Spinal cord (tissue), 10 donors: ENCODE measurements around the gene ALAD. TPM values are rescaled to one million over a fixed set of nuclear protein-coding genes. Genes with fewer than 3 reads are reported as not detected.
"Not testable (repeated sequence)": the region's sequence is repeated elsewhere in the genome, so short reads cannot be mapped to it uniquely, and the experiment has no call there.

ENCODE experiments used
- DNase-seq, 6 donors: peaks; one replicate each; pipeline versions ENCODE4 v3.0.0 to v3.0.0-alpha.2; 2013 to 2015; ENCODE audit warnings: low spot score in 6 of 6, low read depth in 4 of 6
- H3K27ac ChIP-seq: one replicate; pipeline ENCODE4 v1.5.1; 2013; ENCODE audit warnings: low read depth, low read length, control low read depth
- H3K27me3 ChIP-seq: one replicate; pipeline ENCODE4 v1.6.1; 2013; ENCODE audit warnings: low read length; ENCODE audit not compliant: control insufficient read depth, insufficient read depth
- H3K36me3 ChIP-seq: one replicate; pipeline ENCODE4 v1.6.1; 2013; ENCODE audit warnings: low read length; ENCODE audit not compliant: control insufficient read depth, insufficient read depth
- H3K4me1 ChIP-seq: one replicate; pipeline ENCODE4 v1.6.1; 2013; ENCODE audit warnings: low read length; ENCODE audit not compliant: control insufficient read depth, insufficient read depth
- H3K4me3 ChIP-seq: one replicate; pipeline ENCODE4 v1.5.1; 2013; ENCODE audit warnings: low read depth, low read length, control low read depth
- H3K9me3 ChIP-seq: one replicate; pipeline ENCODE4 v1.6.1; 2013; ENCODE audit warnings: low read length; ENCODE audit not compliant: control insufficient read depth, insufficient read depth
- WGBS: methylation state at CpG from one replicate; pipeline ENCODE4 v1.1.5; 2013; ENCODE audit warnings: missing lambda C conversion rate; ENCODE audit not compliant: insufficient coverage; 5-methylcytosine and 5-hydroxymethylcytosine counted together
- polyA plus RNA-seq, 2 donors: library from polyadenylated mRNA; unstranded; fragments of 120-200 nt; gene quantifications; one replicate each; pipeline ENCODE4 v1.2.1, GENCODE V29; 2013; ENCODE audit not compliant: insufficient read length in 2 of 2
- total RNA-seq, 2 donors: library from RNA; depleted of rRNA in 1 of 2; stranded (reverse); fragments of 120-200 nt in 1 of 2; fragments of >200 nt in 1 of 2; gene quantifications; one replicate each; pipeline versions ENCODE4 v1.2.3 to v1.2.4, GENCODE V29; 2013 to 2014
- donor health status: healthy.

ALAD gene
- total and polyA plus RNA-seq, 4 donors, result 25.5 to 51.3 (median 33.5) TPM

GRCh38 chr9:113389451-113389850 lies 11.6 kb downstream of the ALAD start:
- no peak for DNase-seq
- Histone ChIP-seq H3K36me3 (peaks cover 70% of the 10 kb centered on the region), H3K27ac (no peak overlapping the region)

GRCh38 chr9:113388833-113389232 lies 12.3 kb downstream of the ALAD start:
- 96% methylated on average over 9 of the region's 13 CpGs for WGBS
- Histone ChIP-seq H3K9me3 (no peaks in the 10 kb centered on the region), H3K27ac (no peak overlapping the region), H3K4me3 (no peak overlapping the region), H3K4me1 (no peaks in the 10 kb centered on the region), H3K27me3 (no peaks in the 10 kb centered on the region), H3K36me3 (peaks cover 65% of the 10 kb centered on the region)
- DNase-seq, result no peak

More at GRCh38 chr9:113389451-113389850, 11.6 kb downstream of the ALAD start:
- H3K4me3 ChIP-seq, result no peak overlapping the region
- 87% methylated on average over 9 of the region's 11 CpGs for WGBS
- H3K27me3 ChIP-seq, result no peaks in the 10 kb centered on the region
- no peaks in the 10 kb centered on the region for H3K9me3 ChIP-seq
- H3K4me1 ChIP-seq, result no peaks in the 10 kb centered on the region

GRCh38 chr9:113387560-113388230 lies 13.4 kb downstream of the ALAD start:
- Histone ChIP-seq H3K27ac (no peak overlapping the region), H3K4me1 (no peaks in the 10 kb centered on the region), H3K27me3 (no peaks in the 10 kb centered on the region), H3K4me3 (no peak overlapping the region), H3K36me3 (peaks cover 57% of the 10 kb centered on the region), H3K9me3 (no peaks in the 10 kb centered on the region)
- no peak for DNase-seq
- 65% methylated on average over 9 of the region's 9 CpGs for WGBS

- no peak for DNase-seq
- H3K36me3 ChIP-seq, result peaks cover 49% of the 10 kb centered on the region
- H3K9me3 ChIP-seq, result no peaks in the 10 kb centered on the region
- no peak overlapping the region for H3K27ac ChIP-seq
- 95% methylated on average over 4 of the region's 4 CpGs for WGBS
- H3K4me3 ChIP-seq, result no peak overlapping the region
- no peaks in the 10 kb centered on the region for H3K27me3 ChIP-seq
- H3K4me1 ChIP-seq, result no peaks in the 10 kb centered on the region
Observed at GRCh38 chr9:113386571-113387393, 14.3 kb downstream of the ALAD start.

GRCh38 chr9:113381909-113382411 lies 19.1 kb downstream of the ALAD start:
- Histone ChIP-seq H3K4me3 (no peak overlapping the region), H3K9me3 (no peaks in the 10 kb centered on the region), H3K27ac (no peak overlapping the region), H3K27me3 (no peaks in the 10 kb centered on the region), H3K4me1 (peaks cover 4% of the 10 kb centered on the region), H3K36me3 (peaks cover 1% of the 10 kb centered on the region)
- WGBS, result 88% methylated on average over 8 of the region's 8 CpGs
- DNase-seq, result no peak

- DNase-seq, H3K4me1 ChIP-seq, H3K27me3 ChIP-seq, H3K27ac ChIP-seq, H3K36me3 ChIP-seq, H3K4me3 ChIP-seq, H3K9me3 ChIP-seq: not testable (repeated sequence)
- WGBS, result 78% methylated on average over 1 of the region's 7 CpGs
Observed at GRCh38 chr9:113381441-113381840, 19.6 kb downstream of the ALAD start.

- no CpG with 5 or more reads among the region's 1 CpG for WGBS
- peaks cover 12% of the 10 kb centered on the region for H3K4me1 ChIP-seq
- no peaks in the 10 kb centered on the region for H3K9me3 ChIP-seq
- no peak for DNase-seq
- no peaks in the 10 kb centered on the region for H3K36me3 ChIP-seq
- no peak overlapping the region for H3K4me3 ChIP-seq
- no peak overlapping the region for H3K27ac ChIP-seq
- no peaks in the 10 kb centered on the region for H3K27me3 ChIP-seq
Observed at GRCh38 chr9:113380869-113381378, 20.2 kb downstream of the ALAD start.

- H3K4me3 ChIP-seq, H3K27me3 ChIP-seq, H3K9me3 ChIP-seq, DNase-seq, H3K27ac ChIP-seq, H3K36me3 ChIP-seq: not testable (repeated sequence)
- peaks cover 15% of the 10 kb centered on the region for H3K4me1 ChIP-seq
- no CpG with 5 or more reads among the region's 2 CpGs for WGBS
Observed at GRCh38 chr9:113379829-113380210, 21.3 kb downstream of the ALAD start.

GRCh38 chr9:113379094-113379828 lies 21.8 kb downstream of the ALAD start:
- H3K27ac ChIP-seq, H3K36me3 ChIP-seq, DNase-seq, H3K4me3 ChIP-seq, H3K9me3 ChIP-seq, H3K27me3 ChIP-seq: not testable (repeated sequence)
- 57% methylated on average over 15 of the region's 24 CpGs for WGBS
- H3K4me1 ChIP-seq, result peaks cover 15% of the 10 kb centered on the region
